SW 1271 (cell line): ENCODE results near the gene RBPJL.

Source experiments
- DNase-seq, 2 experiments: peaks; one replicate each; lab custom pipeline; 2025; lab: John Stamatoyannopoulos, UW

Gene RBPJL

DNA sequence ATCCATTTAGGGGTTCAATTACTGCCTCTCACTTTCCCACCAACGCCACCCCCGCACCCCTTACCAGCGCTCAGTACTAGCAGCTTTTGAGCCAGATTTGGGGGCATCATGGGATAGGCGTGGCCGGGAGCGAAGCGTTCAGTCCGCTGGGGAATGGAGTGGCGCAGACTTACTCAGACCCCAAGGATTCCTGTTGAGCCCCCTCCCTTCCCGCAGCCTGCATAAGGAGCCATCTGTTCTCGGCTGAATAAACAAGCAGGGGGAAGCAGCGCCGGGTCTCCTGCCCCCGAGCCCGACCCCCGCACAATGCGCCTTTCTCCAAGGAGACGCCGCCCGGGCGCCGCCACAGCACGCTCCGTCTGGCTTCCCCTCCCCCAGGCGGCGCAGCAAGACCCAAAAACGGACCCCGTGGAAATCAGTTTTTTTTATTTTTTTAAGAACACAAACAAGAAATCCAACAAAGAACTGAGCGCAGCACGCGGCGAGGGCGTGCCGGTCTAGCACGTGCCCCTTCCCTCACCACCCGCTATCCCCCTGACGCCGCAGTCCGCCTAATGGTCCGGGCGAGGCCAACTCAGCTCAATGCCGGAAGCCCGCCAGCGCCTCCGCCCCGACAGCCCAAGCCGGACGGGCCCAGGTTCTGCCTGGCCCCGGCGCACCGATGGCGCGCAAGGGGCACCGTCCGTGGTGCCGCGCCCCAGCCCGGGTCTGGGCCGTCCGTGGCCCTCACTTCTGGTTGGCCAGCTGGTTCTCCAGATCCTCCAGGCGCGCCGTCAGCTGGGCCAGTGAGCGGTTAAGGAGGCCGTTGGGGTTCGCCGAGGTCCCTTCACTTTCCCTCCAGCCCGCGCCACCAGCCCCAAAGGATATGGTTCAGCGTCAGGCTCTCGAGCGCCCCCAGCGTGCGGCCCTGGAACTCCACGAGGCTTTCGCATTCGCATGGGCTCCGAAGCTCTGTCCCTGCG, 13.3 kb upstream of the RBPJL start:
- peak; percentile 59 to 84 for DNase-seq

DNA sequence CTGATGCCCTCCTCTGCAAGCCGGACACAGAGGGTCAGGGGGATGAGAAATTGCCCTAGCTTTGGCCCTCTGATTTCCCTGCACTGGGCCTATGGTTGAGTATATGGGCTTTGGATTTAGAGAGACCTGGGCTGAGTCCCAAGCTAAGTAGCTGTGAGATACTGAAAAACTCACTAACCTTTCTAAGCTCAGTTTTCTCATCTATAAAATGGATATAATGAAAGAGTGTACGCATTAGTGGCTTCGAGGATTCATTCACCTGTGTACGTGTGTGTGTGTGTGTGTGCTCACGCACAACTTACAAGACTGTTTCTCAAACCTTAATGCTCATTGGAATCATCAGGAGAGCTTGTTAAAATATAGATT, 12.7 kb upstream of the RBPJL start:
- no peak for DNase-seq

DNA sequence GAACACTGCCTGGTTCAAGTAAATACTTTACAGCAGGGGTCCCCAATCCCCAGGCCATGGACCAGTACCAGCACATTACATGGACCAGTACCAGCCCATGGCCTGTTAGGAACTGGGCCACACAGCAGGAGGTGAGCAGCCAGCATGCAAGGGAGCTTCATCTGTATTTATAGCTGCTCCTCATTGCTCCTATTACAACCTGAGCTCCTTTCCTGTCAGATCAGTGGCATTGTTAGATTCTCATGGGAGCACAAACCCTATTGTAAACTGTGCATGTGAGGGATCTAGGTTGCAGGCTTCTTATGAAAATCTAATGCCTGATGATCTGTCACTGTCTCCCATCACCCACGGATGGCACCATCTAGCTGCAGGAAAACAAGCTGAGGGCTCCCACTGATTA, 12.0 kb upstream of the RBPJL start:
- DNase-seq, result no peak

DNA sequence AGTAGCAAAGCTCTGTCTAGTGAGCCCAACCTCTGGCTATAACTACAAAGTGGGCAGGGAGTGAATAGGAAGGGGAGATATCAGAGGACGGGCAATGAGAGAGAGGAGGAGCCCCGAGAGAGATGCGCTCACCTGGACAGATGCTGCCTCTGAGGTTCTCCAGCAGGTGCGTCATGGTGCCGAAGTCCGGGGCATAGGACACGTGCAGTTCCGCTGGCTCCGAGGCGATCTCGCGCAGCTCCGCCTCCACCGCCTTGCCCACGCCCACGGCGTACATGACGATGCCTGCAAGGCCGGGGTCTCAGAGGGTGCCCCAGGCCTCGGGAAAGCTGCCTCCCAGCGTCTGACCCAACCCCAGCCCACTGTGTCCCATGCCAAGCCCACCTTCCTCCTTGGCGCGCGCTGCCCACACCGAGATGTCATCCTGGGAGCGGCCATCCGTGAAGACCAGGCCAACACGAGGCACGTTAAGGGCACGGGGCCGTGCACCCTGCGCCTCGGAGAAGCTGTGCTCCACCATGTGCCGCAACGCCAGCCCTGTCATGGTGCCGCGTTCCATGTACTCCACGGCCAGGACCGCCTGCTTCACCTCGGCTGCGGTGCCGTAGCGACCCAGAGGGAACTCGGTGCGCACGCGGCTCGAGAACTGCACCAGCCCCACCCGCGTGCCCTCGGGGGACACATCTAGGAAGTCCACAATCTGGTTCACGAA, 8.7 kb upstream of the RBPJL start:
- DNase-seq, result no peak

DNA sequence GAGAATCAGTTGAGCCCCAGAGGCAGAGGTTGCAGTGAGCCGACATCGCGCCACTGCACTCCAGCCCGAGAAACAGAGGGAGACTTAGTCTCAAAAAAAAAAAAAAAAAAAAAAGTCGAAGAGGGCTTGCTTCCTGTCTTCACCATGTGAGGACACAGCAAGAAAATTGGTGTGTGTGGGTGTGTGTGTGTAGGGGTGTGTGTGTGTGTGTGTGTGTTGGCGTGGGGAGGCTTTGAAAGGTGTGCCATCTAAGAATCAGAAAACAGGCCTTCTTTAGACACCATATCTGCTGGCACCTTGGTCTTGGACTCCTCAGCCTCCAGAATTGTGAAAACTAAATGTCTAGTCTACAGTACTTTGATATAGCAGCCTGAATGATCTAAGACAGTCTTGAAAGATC, 6.9 kb upstream of the RBPJL start:
- DNase-seq, result no peak

DNA sequence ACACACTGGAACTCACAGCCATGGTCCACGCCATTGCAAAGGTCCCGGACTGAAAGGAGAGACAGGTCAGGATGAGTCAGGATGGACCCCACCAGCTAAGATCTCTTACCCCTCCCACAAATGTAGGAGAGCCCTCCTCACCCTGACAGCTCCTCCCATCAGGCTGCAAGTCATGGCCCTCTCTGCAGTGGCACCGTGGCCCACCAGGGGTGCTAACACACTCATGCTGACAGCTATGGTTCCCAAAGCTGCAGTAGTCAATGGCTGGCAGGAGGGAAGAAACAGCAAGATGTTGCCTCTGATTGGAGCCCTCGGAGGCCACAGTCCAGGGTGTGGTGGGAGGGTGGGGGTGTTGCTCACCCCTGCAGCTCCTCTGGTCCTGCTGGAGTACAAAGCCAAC, 5.7 kb upstream of the RBPJL start:
- DNase-seq, result peak in 1 of 2 experiments; percentile 48

DNA sequence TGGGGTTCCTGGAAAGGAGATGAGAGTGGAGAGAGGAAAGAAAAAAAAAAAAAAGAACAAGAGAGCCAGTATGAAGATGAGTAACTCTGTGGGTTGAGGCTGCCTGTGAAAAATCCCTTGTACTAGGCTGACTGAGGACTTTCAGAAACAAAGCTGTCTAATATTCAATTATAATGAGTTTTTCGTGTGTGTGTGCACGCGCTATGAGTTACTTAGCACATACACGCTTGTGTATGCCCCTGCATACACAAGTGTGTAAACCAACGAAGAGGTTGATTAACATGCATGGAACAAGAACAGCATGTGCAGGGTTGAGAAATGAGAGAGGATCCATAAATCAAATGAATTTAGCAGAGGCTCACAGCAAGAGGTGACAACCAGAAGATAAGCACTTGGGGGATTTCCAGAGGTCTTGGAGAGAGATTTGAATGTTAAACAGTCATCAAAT, 4.8 kb upstream of the RBPJL start:
- no peak for DNase-seq

DNA sequence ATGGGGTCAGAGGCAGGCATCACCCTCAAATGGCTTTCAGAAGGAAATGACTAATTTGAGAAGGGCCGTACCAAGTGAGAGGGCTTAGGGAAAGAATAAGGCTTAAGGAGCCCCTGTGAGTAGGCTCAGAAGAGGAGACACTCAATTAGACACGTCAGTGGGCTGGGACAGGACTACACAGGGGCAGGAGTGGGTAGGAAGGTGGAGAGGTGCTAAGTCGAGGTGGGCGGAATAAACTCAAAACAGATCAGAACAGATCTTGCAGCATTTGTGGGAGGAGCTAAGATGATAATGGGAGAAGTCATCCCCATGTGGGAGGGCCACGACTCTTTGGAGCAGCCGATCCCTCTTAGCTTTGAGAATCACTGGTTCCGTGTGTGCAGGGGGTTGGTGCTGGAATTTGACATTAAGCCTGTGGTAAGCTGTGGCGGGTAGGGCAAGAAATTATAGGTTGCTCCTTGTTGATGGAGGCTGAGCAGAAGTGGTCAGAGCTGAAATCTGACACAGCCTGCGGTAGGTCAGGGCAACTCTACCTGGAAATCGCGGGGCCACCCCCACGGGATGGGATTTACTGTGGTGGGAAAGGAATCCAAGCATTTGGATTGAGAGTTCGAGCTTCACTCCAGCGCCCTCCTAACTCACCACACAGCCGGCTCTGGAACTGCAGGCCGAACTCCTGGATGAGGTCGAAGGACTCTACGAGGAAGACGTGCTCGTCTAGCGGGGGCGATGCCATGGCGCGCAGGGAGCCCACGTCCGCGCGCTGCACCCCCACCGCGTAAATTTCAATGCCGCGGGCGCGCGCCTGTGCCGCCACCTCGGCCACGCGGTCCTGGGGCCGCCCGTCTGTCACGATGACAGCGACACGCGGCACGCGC, 2.8 kb upstream of the RBPJL start:
- DNase-seq, result no peak

DNA sequence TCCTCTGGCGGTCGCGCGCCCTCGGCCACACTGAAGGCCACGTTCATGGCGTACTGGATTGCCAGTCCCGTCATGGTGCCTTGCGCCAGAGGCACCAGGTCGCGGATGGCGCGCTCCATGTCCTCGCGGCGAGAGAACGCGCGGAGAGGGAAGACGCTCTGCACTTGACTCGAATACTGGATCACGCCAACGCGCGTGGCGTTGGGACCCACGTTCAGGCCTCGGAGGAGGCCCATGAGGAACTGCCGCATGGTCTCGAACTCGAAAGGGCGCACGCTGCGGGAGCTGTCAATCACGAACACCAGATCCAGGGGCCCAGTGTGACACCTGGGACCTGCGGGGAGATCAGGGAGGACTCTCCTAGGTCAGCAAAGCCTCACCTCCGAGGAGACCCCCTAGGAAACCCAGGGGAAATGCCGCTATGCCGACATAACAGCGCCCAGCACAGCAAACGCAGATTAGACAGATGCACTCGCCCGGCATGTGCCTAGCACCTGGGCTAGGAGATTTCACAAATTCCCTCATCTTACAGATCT, 2.1 kb upstream of the RBPJL start:
- no peak for DNase-seq

DNA sequence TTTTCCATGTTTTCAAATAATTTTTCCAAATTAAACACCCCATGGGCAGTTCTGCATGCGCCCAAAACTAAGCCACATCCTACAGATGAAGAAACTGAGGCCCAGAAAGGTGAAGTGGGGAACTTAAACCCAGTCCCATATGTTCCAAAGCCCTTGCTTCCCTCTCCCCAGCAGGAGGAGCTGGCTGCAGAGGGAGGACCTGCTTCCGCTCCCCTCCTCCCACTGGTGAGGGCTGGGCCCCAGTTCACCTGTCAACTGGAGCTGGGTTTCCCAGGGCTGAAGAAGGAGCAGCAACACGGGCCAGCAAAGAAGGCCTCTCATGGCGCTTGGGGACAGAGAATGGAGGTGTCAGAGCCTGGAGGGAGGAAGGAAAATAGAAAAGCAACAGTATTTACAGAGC, 1.4 kb upstream of the RBPJL start:
- no peak for DNase-seq

DNA sequence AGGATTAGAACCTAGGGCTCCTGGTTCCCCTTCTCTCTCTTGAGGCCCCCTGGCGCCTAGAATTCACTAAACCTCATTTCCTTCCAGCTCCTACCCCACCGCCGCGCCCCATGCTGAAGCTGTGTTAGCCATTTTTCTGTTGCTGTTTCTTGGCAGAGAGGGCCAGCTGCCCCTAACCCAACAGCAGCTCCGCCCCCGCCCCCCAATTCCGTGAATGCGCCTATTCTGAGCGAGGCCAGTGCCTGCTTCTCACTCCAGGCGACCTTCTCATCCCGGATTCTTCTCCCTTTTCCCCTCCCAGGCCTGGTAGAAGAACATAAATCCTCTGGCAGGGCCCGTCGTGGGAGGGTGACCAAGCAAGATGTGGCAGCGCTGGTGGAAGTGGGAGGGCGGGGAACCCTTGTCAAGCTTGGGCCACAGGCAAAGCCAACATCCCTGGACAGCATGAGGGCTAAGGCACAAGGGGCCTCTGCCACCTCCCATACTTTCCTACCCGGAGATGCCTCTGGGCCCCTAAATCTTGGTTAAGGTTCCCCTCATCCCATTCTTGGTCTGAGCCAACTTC, 518 bp downstream of the RBPJL start:
- DNase-seq, result no peak

DNA sequence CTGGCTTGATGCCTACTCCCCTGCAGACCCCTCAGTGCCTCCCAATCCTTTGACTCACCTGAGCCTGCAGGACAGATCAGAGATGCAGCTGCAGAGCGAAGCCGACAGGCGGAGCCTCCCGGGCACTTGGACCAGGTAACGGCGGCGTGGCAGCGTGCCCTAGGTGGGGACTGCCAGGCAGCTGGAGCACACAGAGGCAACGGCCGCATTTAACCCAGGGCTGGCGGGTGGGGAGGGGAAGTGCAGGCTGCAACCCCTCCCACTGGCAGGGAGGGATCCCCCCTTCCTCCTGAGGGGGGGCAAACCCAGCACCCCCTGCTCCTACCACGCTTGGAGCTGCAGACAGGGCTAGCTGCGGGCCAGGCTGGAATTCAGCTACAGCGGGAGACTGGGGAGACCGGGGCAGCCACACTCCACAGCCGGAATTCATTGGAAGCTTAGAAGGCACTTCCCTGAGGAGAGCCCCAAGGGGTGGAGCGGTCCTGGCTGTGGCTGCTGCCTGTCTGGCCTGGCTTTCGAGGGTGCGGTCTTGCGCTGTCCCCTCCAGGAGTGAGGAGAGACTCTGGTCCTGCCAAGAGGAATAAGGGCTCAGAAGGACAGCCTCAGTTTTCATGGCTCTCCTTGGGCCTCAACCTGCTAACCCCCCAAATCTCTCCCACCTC, 1.6 kb downstream of the RBPJL start, which contains the start of gene MATN4:
Gene MATN4, minus strand, starts transcription at position 183 of the 662 bp plus-strand sequence. CDS start 2,717 bp downstream, outside the sequence.
- no peak for DNase-seq

DNA sequence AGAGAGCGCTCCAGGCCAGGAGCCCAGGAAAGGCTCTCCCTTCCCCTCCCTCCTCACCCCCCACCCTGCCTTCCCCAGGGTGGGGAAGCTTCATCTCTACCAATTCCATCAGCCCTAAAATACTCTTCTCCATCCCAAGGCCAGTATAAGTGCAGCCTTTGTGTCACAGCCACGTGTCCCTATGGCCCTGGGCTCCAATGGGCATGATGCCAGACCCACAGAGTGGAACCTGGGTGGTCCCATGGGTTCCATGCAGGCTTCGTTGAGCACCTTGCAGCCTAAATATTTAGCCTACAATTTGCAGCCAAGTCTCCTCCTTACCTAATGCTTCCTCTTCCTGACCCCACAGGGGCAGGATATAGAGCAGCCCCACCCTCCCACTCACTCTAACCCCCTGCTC, 2.4 kb downstream of the RBPJL start:
- DNase-seq, result no peak

DNA sequence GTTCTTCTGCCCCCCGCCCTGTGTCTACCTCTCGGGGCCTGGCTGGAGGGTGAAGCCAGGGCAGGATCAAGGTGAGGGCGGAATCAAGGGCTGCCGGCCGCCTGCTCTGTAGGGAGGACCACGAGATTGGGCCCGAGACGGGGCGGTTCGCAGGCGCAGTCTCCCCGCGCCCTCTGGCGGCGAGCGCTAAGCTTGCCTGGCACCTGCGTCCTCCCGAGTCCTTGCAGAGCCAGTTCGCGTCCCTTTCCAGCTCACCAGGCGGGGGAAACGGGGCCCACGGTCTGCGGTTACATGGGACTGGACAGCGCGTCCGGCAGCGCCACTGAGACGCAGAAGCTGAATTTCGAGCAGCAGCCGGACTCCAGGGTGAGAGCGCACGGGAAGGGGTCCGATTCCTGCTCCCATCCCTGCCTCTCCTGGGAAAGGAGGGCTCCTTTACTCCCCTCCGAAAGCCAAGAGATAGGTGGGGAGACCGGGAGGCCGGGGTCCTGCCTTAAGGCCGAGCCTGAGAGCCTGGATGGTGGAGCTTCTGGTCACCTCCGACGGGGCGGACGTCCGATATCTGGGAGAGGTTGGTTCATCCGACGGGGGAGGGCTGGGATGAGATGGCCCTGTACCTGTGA, 5.1 kb downstream of the RBPJL start:
- peak in 1 of 2 experiments; percentile 18 for DNase-seq

DNA sequence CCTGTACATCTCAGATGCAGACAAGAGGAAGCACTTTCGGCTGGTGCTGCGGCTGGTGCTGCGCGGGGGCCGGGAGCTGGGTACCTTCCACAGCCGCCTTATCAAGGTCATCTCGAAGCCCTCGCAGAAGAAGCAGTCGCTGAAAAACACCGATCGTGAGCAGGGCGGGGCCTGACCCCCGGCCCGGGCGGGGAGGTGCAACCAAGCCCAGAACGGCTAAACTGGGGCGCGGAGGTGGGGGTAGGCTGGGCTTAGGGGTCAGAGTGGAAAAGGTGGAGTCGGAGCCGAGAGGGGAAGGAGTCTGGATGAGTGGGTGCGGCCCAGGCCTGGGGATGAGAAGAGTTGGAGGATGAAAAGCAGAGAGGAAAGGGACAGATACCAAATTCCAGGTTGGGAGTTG, 5.6 kb downstream of the RBPJL start:
- no peak for DNase-seq

DNA sequence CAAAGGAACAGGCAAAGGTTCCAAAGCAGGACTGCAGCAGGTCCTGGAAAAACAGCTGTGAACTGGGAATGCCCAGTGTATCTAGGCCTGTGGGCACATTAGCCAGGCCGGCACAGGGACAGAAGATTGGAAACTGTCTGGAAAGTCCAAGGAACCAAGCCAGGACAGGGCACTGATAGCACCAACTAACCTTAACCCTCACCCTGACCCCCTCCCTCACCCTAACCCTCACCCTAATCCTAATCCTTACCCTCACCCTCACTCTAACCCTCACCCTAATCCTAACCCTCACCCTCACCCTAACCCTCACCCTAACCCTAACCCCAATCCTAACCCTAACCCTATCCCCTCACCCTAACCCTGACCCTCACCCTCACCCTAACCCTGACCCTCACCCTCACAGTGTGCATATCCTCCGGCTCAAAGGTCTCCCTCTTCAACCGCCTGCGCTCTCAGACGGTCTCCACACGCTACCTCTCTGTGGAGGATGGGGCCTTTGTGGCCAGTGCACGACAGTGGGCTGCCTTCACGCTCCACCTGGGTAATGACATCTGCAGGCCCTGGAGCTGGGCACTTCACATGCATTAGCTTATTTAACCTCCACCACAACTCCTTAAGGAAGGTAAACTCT, 6.5 kb downstream of the RBPJL start:
- no peak for DNase-seq

DNA sequence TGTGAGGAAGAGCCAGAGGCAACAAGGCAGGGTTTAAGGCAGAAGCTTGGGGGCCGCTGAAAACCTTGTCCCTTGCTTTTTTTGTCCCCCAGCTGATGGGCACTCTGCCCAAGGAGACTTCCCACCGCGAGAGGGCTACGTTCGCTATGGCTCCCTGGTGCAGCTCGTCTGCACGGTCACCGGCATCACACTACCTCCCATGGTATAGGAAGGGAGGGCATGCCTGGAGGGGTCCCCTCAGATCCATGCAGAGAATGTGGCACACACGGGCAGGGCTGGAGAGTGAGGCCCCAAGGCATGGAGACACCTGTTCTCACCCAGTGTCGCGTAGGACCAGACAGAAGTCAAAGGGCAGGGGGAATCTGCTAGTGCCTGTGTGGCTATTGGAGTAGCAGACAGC, 7.3 kb downstream of the RBPJL start:
- no peak for DNase-seq

DNA sequence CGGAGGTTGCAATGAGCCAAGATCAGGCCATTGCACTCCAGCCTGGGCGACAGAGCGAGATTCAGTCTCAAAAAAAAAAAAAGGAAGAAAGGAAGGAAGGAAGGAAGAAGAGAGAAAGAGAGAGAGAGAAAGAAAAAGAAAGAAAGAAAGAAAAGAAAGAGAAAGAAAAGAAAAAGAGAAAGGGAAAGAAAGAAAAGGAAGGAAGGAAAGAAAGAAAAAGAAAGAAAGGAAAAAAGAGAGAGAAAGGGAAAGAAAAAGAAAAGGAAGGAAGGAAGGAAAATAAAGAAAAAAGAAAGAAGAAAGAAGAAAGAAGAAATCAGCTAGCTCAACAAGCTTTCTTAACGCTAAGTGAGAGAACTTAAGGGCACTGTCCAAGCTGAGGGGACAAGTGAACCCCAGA, 9.0 kb downstream of the RBPJL start:
- DNase-seq, result no peak

DNA sequence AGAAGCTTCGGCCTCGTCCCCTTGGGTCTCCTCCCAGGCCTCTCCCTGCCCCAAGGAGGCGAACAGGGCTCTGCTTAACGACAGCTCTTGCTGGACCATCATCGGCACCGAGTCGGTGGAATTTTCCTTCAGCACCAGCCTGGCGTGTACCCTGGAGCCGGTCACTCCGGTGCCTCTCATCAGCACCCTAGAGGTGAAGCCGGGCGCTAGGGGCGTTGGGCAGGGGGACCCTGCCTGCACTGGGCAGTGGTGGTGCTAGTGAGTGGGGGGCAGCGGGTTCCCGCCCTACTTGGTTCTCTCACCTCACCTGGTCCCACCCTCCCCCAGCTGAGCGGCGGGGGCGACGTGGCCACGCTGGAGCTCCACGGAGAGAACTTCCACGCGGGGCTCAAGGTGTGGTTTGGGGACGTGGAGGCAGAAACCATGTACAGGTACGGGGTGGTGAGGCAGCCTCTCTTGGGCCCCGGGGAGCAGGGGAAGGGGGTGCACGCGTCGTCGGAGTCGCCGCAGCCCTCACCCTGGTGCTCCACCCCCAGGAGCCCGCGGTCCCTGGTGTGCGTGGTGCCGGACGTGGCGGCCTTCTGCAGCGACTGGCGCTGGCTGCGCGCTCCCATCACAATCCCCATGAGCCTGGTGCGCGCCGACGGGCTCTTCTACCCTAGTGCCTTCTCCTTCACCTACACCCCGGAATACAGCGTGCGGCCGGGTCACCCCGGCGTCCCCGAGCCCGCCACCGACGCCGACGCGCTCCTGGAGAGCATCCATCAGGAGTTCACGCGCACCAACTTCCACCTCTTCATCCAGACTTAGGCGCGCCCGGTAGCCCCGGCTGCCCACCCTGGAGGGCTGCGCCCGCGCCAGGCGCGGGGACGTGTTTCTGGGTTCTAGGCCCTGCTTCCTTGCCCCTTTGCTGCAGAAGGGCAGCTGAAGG, 9.8 kb downstream of the RBPJL start:
- no peak for DNase-seq
